Ovary (tissue), 3 donors: ENCODE results near the gene TAPT1.

Experiments used
- EP300 ChIP-seq: sonication (generic); formaldehyde crosslinking; IDR thresholded peaks from one replicate; pipeline ENCODE4 v1.6.1; 2017; ENCODE audit warnings: antibody characterized with exemption
- POLR2A ChIP-seq: fragments of 450-650 bp; IDR thresholded peaks from one replicate; pipeline ENCODE4 v1.6.1; 2017; ENCODE audit warnings: antibody characterized with exemption, mild to moderate bottlenecking, moderate library complexity
- TF ChIP-seq, protein P1 (sequence below), 3 donors: fragments of 450-650 bp in 2 of 3; fragments of 200-600 bp in 1 of 3; IDR thresholded peaks; one replicate each; pipeline versions ENCODE4 v1.5.1 to v1.8.0; 2016 to 2022; ENCODE audit warnings: antibody characterized with exemption in 3 of 3, mild to moderate bottlenecking in 1 of 3
- donor health status: DM: no; HTN: no; CAD: no.

DNA sequence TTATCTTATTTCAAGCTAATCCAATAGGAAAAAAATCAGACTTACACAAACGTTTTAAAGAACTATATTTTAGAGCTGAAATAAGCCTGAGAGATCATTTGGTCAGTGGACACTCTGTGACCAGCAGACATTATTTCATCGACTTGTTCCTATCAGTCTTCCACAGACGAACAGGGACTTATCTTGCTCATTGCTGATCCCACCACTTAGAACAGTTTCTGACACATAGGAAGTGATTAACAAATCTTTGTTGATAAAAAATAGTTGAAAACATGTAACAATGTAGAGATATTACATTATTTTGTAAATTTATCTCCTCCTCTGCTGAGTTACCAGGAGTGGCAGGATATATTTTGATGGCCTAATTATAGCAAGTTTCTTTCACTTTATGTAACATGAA is 65.8 kb downstream of the TAPT1 start:
- TF ChIP-seq, protein P1, sequence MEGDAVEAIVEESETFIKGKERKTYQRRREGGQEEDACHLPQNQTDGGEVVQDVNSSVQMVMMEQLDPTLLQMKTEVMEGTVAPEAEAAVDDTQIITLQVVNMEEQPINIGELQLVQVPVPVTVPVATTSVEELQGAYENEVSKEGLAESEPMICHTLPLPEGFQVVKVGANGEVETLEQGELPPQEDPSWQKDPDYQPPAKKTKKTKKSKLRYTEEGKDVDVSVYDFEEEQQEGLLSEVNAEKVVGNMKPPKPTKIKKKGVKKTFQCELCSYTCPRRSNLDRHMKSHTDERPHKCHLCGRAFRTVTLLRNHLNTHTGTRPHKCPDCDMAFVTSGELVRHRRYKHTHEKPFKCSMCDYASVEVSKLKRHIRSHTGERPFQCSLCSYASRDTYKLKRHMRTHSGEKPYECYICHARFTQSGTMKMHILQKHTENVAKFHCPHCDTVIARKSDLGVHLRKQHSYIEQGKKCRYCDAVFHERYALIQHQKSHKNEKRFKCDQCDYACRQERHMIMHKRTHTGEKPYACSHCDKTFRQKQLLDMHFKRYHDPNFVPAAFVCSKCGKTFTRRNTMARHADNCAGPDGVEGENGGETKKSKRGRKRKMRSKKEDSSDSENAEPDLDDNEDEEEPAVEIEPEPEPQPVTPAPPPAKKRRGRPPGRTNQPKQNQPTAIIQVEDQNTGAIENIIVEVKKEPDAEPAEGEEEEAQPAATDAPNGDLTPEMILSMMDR (IDR thresholded peaks at IDR 0.05), result no peak
- TF ChIP-seq POLR2A (no peak), EP300 (no peak)
